Endothelial cell of umbilical vein (primary cell): Measurements from ENCODE around the gene PCYOX1L. TPM values are rescaled to one million over a fixed set of nuclear protein-coding genes. Genes with fewer than 3 reads are reported as not detected.

Experiments
- BruUV-seq: library from RNA; stranded (reverse); fragments of 400-500 nt; replicated peaks from 2 replicates; lab custom pipeline; 2021; lab: Mats Ljungman, UMichigan
- CTCF ChIA-PET: fragments of 300-600, 350-600 bp; sonication (Branson Sonifier 250); formaldehyde crosslinking; loops from one replicate; lab custom pipeline; 2021; ENCODE audit warnings: antibody characterized with exemption, inconsistent platforms; lab: Charles Lee
- POLR2A ChIA-PET: fragments of 300-600, 350-600 bp; sonication (Branson Sonifier 250); formaldehyde crosslinking; loops from one replicate; lab custom pipeline; 2021; ENCODE audit warnings: antibody characterized with exemption, inconsistent platforms; lab: Charles Lee
- DNase-seq: peaks from one replicate; pipeline ENCODE4 v3.0.0-alpha.2; 2011; ENCODE audit warnings: low read depth, low spot score
- FAIRE-seq: peaks from 2 replicates; lab custom pipeline; 2011; peaks lifted over from hg19 to GRCh38; lab: Jason Lieb, UNC
- H2AFZ ChIP-seq: 2 replicates; pipeline ENCODE4 v1.6.0; 2012; ENCODE audit warnings: low read depth, low read length, control low read depth, inconsistent platforms
- H3K27ac ChIP-seq: 2 replicates; pipeline ENCODE4 v1.5.1; 2011; ENCODE audit warnings: low read depth, mild to moderate bottlenecking, control low read depth, low read length, moderate library complexity; ENCODE audit not compliant: insufficient read depth
- H3K27me3 ChIP-seq, 2 experiments: 2 replicates each; pipeline versions ENCODE4 v1.6.0 to v1.6.1; 2011; ENCODE audit warnings: low read length in 2 of 2, mixed read lengths in 1 of 2; ENCODE audit not compliant: control insufficient read depth in 2 of 2, insufficient read depth in 2 of 2
- H3K36me3 ChIP-seq, 2 experiments: 2 replicates in 1 of 2; 3 replicates in 1 of 2; pipeline ENCODE4 v1.5.1; 2011; ENCODE audit warnings: low read length in 2 of 2, mild to moderate bottlenecking in 1 of 2, moderate library complexity in 1 of 2; ENCODE audit not compliant: control insufficient read depth in 2 of 2, insufficient read depth in 2 of 2; ENCODE audit errors: extremely low read depth in 1 of 2
- H3K4me1 ChIP-seq: 3 replicates; pipeline ENCODE4 v1.5.1; 2011; ENCODE audit warnings: mild to moderate bottlenecking, low read length; ENCODE audit not compliant: control insufficient read depth, insufficient read depth; ENCODE audit errors: extremely low read depth
- H3K4me2 ChIP-seq: 2 replicates; pipeline ENCODE4 v1.6.1; 2011; ENCODE audit warnings: low read length, control low read depth, mixed read lengths; ENCODE audit not compliant: insufficient read depth
- H3K4me3 ChIP-seq, 3 experiments: fragments of 200-600 bp in 1 of 3; sonication (generic), shearing (Covaris generic) in 1 of 3; replicated peaks in 1 of 3; 2 replicates each; pipeline ENCODE4 v1.5.1; 2011 to 2016; ENCODE audit warnings: control low read depth in 3 of 3, low read length in 3 of 3, mild to moderate bottlenecking in 2 of 3, inconsistent platforms in 1 of 3, low read depth in 1 of 3, moderate library complexity in 1 of 3; ENCODE audit not compliant: insufficient read depth in 1 of 3
- H3K79me2 ChIP-seq: 2 replicates; pipeline ENCODE4 v1.6.0; 2012; ENCODE audit warnings: low read length, inconsistent platforms; ENCODE audit not compliant: control insufficient read depth, insufficient read depth
- H3K9ac ChIP-seq: replicated peaks from 2 replicates; pipeline ENCODE3; 2011; ENCODE audit warnings: low read length, control low read depth; ENCODE audit not compliant: insufficient read depth; ENCODE audit errors: extremely low read depth
- H3K9me1 ChIP-seq: replicated peaks from 3 replicates; pipeline ENCODE4 v1.6.0; 2011; ENCODE audit warnings: mild to moderate bottlenecking, low read length; ENCODE audit not compliant: control insufficient read depth, insufficient read depth; ENCODE audit errors: extremely low read depth
- H3K9me3 ChIP-seq: replicated peaks from 2 replicates; pipeline ENCODE4 v1.5.1; 2012; ENCODE audit warnings: low read length, inconsistent platforms; ENCODE audit not compliant: control insufficient read depth, insufficient read depth
- H4K20me1 ChIP-seq: replicated peaks from 2 replicates; pipeline ENCODE3; 2011; ENCODE audit warnings: mild to moderate bottlenecking, low read length; ENCODE audit not compliant: control insufficient read depth, insufficient read depth; ENCODE audit errors: extremely low read depth
- EZH2 ChIP-seq: IDR thresholded peaks from 2 replicates; pipeline ENCODE4 v1.6.1; 2012; ENCODE audit warnings: borderline replicate concordance, low read depth, mild to moderate bottlenecking, moderate library complexity, low read length, inconsistent platforms; ENCODE audit not compliant: severe bottlenecking
- FOS ChIP-seq: IDR thresholded peaks from 2 replicates; pipeline ENCODE4 v1.6.1; 2011; ENCODE audit warnings: mild to moderate bottlenecking, low read length, moderate library complexity, borderline replicate concordance; ENCODE audit not compliant: insufficient read depth
- GATA2 ChIP-seq: IDR thresholded peaks from 2 replicates; pipeline ENCODE4 v1.7.0; 2011; ENCODE audit warnings: low read depth, mild to moderate bottlenecking, moderate library complexity, mixed read lengths, low read length; ENCODE audit not compliant: insufficient read length, insufficient read depth
- MYC ChIP-seq: IDR thresholded peaks from one replicate; pipeline ENCODE4 v1.6.1; 2011; ENCODE audit warnings: mild to moderate bottlenecking, low read depth, low read length
- dilution Hi-C: fragments of 300-500 bp; cut with MboI; formaldehyde crosslinking; loops from one replicate; pipeline ENCODE4 v1.15.0; 2019; ENCODE audit warnings: low sequenced_read_pairs; ENCODE audit not compliant: extremely low pct_ligation_motif_present
- intact Hi-C: fragments of 100-400 bp; cut with micrococcal nuclease; formaldehyde crosslinking; loops from one replicate; pipeline ENCODE4 v1.10.0; 2022
- polyA plus RNA-seq, 4 experiments: library from polyadenylated mRNA; depleted of rRNA in 3 of 4; stranded (reverse) in 3 of 4; unstranded in 1 of 4; fragments of >200 nt; gene quantifications; 2 replicates each; pipeline versions ENCODE4 v1.2.1 to v1.2.3, GENCODE V29; 2011 to 2012; ENCODE audit warnings: missing spikeins in 1 of 4
- total RNA-seq: library from RNA; stranded (reverse); gene quantifications from 2 replicates; pipeline ENCODE4 v1.2.3, GENCODE V29; 2021
- TF ChIP-seq, protein P1 (sequence below): IDR thresholded peaks from 2 replicates; pipeline ENCODE4 v1.6.1; 2011; ENCODE audit not compliant: insufficient read depth, insufficient read length

PCYOX1L gene
- total and polyA plus RNA-seq, 2 donors (not counting 3 experiments of a cell fraction or from before 2014, with no cell fraction given): 23.3 to 28.1 TPM

GRCh38 chr5:149380466-149381121, 22.7 kb downstream of the PCYOX1L start:
- Histone ChIP-seq H3K36me3 (no peaks in the 10 kb centered on the region), H4K20me1 (no peaks in the 10 kb centered on the region), H3K4me2 (no peak overlapping the region), H3K27ac (no peak overlapping the region), H3K27me3 (no peaks in the 10 kb centered on the region), H3K4me3 (no peak overlapping the region), H3K9me3 (no peaks in the 10 kb centered on the region), H3K9me1 (no peaks in the 10 kb centered on the region), H2AFZ (no peak overlapping the region), H3K9ac (no peak overlapping the region), H3K79me2 (no peaks in the 10 kb centered on the region), H3K4me1 (no peaks in the 10 kb centered on the region)
- dilution Hi-C loops: no loop called here
- FAIRE-seq (no peak), DNase-seq (no peak)
- no TSS peak for BruUV-seq
- intact Hi-C loops: no loop called here
- POLR2A ChIA-PET: no interaction called here
- CTCF ChIA-PET: interaction anchor here (0.9 to 4.5 kb wide), 15 partner anchors 7 to 238 kb away, joined by 3 to 79 read pairs (median 10); no protein-coding TSS in a partner anchor
- TF ChIP-seq, protein P1, sequence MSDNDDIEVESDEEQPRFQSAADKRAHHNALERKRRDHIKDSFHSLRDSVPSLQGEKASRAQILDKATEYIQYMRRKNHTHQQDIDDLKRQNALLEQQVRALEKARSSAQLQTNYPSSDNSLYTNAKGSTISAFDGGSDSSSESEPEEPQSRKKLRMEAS: no peak
- TF ChIP-seq GATA2: no peak
- TF ChIP-seq FOS: no peak

DNA sequence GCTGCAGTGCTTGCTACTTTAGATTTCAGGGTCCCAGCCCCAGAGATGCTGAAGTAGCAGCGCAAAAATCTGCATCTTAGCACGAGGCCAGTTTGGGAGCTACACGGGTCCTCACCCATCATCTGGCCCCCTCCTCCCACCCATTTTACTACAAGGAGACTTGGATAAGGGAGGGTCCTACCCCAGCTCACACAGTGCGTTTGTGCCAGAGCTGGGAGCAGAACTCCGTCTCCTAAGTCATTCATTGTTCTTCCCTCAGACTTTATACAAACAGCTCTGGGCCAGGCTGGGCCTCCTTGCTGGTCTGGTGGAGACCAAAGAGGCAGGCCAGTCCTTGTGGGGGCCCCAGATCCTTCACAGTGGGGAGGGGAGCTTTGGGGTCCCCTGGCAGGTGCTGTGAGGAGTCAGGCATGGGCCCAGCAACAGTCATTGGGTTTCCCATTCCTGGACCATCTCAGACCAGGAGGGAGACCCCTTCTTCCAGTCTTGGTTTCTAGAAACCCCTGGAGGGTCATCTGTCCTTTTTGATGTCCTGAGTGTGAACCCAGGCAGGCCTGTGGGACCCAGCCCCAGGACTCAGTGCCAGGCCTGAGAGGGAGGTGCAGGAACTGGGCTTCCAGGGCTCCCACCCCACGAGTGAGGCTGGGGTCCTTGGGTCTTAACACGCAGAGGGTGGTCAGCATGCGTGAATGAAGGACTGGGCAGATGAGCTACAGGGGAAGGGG, 23.6 kb downstream of the PCYOX1L start:
- dilution Hi-C loops: no loop called here
- no peaks in the 10 kb centered on the region for H3K27me3 ChIP-seq
- FAIRE-seq: no peak

More for the DNA sequence above, 23.6 kb downstream of the PCYOX1L start:
- no peaks in the 10 kb centered on the region for H3K79me2 ChIP-seq
- no peak overlapping the region for H3K4me2 ChIP-seq
- no peaks in the 10 kb centered on the region for H4K20me1 ChIP-seq
- no peaks in the 10 kb centered on the region for H3K36me3 ChIP-seq
- H3K9me3 ChIP-seq: no peaks in the 10 kb centered on the region
- intact Hi-C loops: no loop called here
- H3K9me1 ChIP-seq: no peaks in the 10 kb centered on the region
- no peaks in the 10 kb centered on the region for H3K4me1 ChIP-seq
- no peak overlapping the region for H3K9ac ChIP-seq
- ChIA-PET POLR2A (no interaction called here), CTCF (interaction anchor here (0.6 to 4.5 kb wide), 17 partner anchors 8 to 237 kb away, joined by 3 to 79 read pairs (median 10); no protein-coding TSS in a partner anchor)
- DNase-seq: no peak
- no peak overlapping the region for H2AFZ ChIP-seq
- no peak for TF ChIP-seq MYC
- no peak for TF ChIP-seq FOS
- no peak for TF ChIP-seq EZH2
- TF ChIP-seq GATA2: no peak
- no peak overlapping the region for H3K27ac ChIP-seq
- BruUV-seq: no TSS peak
- H3K4me3 ChIP-seq: no peak overlapping the region
